Fibroblast of skin of right biceps (primary cell): ENCODE data around the gene COL4A1.

ENCODE experiments used
- DNase-seq: peaks from one replicate; pipeline ENCODE4 v3.0.0-alpha.2; 2013

The COL4A1 gene

DNA sequence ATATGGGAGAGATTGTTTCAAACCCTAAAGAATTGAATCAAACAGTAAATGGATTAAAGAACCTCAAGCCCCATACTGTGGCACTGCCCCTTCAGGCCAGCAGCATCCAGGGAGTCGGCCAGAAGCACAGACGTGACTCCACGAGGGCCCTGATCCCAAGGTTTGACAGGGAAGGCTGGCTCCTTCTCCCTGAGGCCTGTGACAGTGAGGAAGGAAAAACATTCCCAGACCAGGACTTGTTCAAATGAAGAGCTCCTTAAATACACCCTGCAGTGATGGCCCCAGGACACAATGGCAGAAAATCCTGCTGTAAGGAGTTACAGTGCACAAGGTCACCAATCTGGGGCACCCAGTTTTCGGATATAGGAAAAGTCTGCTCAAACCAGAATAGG, 91.0 kb downstream of the COL4A1 start:
- no peak for DNase-seq

DNA sequence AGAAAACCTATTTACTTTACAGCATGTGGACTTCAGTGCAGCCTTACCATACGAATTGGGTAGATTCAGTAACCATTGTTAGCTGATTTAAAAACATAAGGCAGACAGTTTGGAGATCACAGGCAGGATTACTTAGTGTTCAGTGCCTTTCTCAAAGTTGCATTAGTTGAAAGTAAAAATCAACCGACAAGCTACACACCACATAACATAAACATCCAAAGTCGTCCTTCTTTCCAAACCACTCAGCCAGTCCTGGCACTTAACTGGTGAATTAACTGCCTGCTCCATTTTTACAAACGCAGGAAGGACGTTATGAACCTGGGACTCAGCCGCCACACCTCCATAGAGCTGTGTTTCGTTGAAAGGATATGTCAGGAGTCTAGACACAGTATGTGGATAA, 91.4 kb downstream of the COL4A1 start:
- no peak for DNase-seq

DNA sequence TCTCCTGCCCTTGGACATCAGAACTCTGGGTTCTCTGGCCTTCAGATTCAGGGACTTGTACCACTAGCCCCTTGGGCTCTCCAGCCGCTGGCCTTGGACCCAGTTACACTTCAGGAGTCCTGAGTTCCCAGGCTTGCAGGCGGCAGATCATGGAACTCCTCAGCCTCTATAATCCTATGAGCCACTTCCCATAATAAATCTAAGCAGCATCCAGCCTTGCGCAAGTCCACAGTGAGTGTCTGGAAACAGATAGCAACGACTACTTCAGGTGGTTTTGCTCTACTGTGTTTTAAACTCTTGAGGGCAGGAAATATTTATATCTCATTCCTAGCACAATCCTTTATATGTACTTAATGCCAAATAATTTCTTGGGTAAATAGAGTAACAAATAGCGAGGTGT, 92.3 kb downstream of the COL4A1 start:
- DNase-seq: peak; percentile 26

DNA sequence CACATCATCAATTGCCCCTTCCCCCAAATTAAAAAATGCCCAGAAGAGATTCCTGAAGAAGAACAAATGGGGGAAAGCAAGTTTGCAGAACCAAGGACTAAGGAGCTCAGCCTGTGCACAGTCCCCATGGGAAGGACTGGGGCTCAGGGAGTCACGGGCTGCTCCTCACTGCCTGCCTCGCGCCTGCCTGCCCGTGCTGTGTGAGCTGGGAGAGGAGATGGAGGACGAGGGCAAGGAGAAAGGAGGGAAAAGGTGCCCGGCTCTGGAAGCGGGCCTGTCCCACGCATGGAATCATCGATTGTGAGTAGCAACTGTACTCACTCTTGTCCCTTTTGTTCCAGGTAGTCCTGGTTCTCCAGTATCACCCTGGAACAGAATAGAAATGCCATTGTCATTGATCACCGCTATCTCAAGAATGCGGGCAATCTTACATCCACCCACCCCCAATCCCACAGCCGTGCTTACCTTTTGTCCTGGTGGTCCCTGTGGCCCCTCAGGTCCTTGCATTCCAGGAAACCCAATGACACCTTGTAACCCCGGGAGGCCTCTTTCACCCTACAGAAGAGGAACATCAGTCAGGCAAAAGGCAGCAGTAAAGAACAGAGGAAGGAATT, 93.4 kb downstream of the COL4A1 start:
- DNase-seq: no peak

DNA sequence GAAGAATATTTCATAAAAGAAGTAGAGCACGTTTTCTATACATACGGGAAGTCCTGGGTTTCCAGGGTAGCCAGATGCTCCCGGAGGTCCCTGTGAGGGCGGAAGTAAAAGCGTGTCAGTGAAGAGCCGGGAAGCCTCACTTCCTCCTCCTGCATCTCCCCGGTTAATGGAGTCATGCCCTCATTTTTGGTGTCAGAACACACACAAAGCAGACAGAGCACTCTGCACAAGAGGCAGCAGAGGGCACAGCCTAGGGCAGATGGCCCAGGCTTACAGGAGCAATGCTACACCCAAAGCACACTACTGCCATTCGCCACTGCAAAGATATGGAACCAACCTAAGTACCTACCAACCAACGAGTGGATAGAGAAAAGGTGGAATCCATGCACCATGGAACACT, 94.4 kb downstream of the COL4A1 start:
- no peak for DNase-seq

DNA sequence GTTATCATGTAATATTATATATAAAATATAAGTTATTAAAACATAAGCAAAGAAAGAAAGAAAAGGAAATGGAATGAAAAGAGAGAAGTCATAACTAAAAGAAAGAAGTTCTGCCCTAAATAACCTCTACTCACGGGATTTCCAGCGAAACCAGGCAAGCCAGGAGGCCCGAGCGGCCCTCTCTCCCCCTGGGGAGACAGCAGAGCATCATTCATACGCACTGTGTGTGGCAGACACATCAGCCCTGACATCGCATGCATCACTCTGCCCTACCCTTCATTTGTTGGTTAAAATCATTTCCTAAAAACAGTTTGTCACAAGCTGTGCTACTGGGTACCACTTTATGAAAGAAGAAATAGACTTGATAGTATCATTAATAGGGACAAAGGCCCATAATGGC, 95.2 kb downstream of the COL4A1 start:
- no peak for DNase-seq

DNA sequence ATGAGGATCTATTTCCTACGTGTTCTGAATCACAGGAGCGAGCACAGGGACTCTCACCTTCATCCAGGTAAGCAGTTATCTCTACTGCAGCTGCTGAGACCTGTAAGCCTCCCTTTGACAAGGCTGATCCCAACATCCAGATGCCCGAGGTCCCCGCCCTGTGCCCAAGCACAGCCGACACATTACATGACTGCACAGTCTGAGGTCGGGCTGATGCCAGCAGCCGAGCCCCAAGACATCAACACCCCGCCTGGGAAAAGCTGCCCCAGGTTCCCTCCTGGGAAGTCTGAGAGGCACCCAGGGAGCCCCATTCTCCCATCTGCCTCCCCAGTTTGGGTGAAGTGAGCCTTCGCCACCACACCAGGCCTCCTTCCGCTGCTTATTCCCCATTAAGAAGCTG, 95.9 kb downstream of the COL4A1 start:
- no peak for DNase-seq

DNA sequence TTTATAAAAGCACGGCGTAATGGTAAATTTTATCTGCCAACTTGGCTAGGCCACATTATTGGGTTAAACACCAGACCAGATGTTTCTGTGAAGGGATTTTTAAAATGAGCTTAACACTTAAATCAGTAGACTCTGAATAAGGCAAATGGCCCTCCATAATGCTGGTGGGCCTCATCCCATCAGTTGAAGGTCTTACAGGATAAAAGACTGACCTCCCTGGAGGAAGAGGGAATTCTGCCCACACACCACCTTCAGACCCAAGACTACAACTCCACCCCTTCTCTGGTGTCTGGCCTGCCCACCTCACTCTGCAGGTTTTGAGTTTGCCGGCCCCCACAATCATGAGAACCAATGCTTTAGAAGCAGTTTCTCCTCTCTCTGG, 96.4 kb downstream of the COL4A1 start:
- DNase-seq: no peak

DNA sequence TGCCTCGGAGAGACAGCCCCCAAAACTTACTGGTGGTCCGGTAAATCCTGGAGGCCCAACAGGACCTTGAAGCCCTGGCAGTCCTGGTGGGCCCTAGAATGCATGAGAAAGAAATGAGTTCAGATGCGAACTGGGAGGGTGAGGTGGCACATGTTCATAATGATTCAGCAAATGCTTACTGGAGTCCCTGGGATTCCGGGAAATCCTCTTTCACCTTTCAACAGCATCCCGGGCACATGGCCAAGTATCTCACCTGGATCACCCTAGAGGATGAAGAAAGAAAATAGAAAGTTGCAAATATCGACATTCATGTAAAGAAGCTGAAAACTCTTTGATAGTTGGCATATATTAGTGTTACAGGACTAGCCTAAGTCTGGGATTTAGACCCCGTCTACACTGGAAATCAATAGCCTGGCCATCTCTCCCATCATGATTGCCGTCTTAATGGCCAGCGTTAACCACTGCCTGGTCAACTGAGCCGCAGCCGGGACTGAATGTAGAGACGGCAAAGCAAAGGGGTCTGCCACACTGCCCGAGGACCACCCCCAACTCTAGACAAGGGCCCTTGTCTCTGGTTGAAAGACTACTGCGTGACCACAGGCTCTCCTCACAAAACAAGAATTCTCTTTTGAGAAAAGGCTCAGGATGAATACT, 96.9 kb downstream of the COL4A1 start:
- DNase-seq: no peak

DNA sequence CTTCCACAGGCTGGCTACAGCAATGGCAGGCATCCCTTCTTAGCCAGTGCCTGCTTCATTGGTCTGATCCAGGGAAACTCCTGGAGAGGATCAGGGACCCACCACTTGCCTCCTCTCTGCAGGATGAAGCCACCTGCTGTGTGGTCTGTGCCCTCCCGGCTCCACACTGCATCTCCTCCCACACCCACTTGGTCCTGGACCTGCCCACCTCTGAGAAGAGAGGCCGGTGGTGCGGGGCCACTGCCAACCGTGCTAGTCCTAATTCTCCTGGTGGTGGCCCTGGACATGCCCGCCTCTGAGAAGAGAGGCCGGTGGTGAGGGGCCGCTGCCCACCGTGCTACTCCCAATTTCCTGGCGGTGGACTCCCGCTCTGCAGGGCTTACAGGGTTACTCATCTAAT, 98.8 kb downstream of the COL4A1 start:
- no peak for DNase-seq

DNA sequence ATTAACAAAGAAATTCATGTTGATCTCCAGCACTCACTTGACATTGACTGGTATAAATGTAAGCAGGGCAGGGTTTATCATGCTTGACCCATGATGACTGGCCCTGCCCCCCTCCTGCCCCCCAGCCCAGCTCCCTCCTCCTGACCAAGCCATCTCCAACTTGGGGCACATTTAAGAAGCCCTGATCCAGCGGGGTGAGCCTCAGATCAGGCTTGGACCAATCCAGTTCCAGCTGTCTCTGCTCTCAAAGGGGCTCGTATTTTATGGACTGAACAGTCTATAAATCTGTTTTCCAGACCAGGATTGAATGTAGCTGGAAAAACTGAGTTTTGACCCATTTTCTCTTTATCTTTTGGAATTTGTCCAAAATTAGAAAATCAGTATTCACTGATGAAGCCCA, 100.0 kb downstream of the COL4A1 start:
- no peak for DNase-seq

DNA sequence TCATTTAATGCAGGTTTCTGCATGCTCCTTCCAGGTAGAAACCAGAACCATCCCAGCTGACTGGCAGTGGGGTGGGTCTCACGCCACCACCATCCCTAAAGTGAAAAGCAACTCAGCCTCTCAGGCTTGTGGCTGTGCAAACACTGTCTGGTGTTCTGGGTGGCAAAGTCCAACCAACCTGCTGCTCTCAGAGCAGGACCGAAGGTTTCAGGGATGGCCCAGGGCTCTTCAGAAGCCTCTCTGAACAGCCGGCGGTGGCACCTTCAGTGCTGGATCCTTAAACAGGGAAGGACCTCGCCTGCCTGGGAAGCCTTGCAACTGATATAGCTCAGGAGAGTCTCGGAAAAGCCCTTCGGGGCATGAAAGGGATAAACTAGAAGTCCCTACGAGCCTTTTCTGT, 100.8 kb downstream of the COL4A1 start:
- DNase-seq: no peak

DNA sequence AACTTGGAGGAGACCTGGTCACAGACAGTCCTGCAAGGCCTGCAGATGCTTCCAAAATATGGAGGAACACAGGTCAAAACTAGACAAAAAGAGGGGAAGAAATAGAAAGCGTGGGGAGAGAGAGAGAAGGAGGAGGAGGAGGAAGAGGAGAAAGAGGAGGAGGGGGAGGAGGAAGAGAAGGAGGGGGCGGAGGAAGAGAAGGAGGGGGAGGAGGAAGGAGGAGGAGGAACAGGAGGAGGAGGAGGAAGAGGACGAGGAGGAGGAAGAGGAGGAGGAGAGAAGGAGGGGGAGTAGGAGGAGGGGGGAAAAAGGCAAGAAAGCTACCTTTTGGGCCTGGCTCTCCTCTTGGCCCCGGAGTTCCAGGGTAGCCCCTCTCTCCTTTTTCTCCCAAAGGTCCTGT, 105.8 kb downstream of the COL4A1 start:
- DNase-seq: no peak

DNA sequence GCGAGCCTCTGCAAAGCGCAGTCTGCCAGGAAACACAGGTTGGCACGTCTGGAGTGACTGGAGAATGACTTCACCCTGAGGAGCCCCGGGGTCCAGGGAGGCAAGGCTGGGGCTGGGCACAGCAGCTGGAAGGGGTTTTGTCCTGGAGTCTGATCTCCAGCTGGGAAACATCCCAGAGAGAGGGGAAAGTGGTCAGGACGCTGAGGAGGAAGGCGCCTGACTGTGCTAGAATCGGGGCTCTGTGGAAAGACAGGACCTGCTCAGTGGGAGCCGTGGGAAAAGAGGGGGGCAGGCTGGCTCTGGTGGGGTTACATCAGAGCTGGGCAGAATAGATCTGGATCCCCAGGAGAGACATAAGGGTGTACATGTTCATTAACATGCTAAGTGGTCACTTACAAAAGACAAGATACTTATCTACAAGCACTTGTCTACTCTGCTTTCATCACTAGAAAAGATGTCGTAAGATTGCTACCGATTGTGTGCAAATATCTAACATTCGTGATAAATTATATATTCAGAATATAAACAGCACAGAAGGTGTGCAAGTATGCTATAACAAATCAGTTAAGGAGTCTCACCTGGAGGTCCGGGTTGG, 106.6 kb downstream of the COL4A1 start:
- no peak for DNase-seq

DNA sequence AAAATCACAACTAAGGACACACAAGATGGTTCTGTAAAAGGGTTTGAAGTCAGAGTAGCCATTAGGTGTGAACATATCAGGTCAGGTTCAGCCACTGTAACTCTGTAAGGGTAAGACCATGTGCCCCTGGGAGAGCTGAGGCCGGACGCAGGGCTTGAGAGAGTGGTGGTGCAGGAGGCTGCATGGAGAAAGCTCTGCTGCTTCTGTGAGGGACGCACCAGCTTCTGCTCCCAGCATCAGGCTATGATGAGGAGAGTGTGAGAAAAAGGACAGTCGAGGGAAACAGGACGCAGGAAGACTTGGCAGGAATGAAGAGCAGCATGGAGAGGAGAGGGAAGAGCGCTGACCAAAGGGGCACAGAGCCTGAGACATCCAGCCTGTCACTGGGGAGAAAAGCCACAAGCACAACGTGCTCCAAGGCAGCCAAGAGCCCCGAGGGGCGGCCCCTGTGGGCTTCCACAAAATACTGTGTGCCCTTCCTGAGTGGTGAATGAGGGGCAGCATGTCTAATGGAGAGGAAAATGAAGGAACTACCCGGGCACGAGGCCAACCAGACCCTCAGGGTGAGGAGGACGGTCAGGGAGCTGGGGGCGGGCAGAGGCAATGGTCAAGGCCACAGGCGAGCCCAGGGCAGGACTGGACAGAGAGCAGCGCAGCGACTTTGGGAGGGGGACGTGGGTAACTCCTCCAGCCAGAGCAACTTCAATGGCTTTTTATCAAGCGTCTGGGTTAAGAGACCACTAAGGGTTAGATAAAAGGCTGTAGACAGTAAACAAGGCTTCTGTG, 107.7 kb downstream of the COL4A1 start:
- DNase-seq: no peak

DNA sequence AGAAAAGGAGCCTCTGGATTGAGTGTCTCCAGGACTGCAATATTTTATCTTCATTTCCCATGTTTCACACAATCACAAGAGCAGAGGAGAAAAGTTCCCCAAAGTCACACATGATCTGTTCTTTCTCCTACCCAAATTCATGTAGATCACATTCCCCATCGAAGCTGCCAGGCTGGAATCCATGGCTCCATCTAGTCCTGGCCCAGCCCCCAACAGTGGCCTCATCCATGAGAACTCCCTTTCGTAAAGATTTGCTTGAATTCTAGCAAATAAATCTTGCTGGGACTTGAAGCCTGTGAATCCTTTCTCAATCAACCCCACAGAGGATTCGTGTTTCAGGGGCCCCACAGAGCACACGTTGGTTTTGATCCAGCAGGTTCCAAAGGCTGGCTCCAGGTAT, 109.5 kb downstream of the COL4A1 start:
- DNase-seq: no peak

DNA sequence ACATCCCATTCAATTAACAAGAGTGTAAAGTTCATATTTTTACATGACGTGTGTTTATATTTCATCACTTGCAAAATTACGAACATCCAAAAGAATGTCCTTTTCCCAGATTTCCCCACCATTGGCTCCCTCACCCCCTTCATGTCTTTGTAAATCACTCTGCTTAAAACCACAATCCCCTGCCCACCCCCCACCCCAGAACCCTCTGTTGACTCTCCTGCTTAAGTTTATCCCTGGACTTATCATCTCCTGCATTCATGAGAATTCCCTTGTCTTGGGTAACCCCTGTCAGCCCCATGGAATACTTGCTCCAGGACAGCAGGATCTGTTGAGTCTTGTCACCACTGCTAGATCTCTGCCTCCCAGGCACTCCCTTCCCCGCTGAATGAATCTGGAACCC, 109.9 kb downstream of the COL4A1 start:
- peak; percentile 77 for DNase-seq

DNA sequence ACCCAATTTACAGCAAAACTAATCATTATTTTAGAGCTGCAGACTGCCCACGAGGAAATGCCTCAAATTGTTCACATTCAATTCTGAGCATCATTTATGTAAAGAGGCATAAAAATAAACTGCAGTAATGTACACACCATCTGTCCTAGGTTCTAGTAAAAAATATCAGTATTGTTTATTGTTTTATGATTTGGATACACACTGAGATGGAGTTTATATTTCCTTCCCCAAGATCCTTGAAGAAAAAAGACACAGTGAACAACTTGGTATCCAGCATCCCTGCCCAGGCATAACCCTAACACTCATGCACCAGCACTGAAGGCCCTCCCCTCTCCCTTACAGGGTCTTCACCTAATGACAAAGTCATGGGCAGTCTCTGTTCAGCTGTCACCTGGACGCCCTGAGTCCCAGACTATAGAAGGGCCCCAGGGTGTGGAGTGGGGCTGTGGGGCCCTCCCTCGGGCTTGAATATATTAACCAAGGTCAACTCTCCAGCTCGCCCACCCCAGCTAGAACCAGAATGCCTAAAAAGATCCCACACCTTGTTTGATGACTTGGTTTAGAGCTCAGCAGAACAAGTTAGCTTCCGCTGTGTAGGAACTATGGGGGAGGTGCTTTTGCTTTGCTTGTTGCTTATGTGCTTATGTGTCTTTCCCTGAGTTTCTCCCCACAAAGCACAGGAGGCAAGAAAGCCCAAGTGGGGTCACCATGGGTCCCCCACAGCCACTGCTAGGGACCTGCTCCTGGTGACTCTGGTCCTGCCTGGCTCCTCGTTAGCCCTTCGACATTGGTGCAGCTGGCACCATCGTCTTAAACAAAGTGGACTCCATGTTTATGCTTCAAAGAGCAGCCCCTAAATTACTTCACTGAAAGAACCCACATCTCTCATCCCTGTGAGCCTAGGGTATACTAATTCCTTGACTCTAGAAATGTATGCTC, 111.1 kb downstream of the COL4A1 start:
- DNase-seq: no peak

DNA sequence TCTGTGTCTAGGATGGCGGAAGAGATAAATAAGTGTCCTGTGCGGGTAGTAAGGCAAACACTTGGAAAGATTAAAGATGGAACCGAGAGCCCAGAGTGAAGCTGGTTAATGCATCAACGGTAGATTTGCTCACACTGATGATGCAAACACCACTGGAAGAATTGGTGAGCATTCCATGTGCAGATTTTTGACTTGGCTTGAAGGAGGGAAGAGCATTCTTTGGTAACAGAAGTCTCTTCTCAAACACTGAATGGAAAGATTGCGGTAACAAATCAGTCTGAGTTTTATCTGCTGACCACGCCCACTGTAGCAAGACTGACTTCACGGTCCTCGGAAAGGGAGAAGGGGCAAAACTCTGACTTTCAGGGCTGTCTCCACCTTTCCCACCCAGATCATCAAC, 112.5 kb downstream of the COL4A1 start:
- DNase-seq: no peak

DNA sequence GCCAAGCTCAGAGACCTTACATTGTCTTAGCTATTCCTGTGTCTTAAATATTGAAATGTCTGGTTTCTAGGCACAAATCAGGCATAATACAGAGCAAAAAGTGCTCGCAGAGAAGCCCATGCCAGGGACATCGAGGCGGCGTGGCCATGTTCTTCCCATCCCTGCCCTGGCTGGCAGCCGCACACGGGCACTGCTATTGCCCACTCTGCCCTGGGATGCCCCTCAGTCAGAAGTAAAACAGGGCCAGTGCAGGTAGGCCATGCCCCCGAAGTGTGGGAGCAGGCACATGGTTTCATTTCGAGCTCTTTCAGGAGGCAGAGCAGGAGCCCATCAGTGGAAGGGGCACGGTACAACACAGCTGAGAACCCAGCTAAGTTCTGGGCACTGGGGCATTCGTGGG, 113.5 kb downstream of the COL4A1 start:
- no peak for DNase-seq

DNA sequence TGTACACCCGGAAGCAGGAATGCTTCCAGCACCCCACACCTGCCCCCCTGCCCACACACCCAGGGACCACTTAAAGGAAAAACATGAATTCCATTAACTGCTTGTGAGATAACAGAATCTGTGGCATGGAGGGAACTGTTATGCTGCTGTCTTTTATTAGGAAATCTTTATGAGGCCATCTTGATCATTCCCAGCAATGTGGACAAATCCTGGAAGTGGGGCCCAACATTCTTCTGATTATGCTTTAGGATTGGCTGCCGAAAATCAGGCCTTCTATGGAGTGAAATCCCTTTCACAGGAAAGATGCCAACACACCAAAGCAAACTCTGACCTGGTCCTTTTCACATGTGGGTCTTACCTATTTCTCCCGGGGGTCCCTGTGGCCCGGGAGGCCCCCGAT, 114.5 kb downstream of the COL4A1 start:
- no peak for DNase-seq

DNA sequence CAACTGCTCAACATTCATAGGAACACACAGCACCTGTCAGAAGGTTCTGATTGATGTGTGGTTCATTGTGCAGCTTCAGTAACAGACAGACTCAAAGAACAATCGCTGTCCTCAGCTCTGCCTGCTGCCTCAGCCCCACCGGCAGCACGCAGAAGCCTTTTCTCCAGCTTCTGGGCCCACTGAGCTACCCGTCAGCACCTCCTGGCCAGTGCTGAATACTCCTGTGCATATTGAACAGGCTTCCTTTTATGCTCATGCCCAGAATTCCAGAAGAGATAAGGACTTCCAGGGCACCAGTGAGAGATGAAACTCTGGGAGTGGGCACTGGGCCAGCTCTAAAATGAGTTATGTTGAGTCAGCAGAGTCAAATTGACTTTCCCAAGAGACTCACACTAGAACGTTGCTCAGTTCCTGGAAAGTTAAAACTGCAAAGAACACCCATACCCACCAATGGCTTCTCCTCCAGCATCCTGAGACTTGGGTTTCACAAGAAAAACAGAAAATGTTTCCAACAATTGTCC, 119.3 kb downstream of the COL4A1 start:
- peak; percentile 87 for DNase-seq
